ENCODE results near the gene TNIK.

The TNIK gene

DNA sequence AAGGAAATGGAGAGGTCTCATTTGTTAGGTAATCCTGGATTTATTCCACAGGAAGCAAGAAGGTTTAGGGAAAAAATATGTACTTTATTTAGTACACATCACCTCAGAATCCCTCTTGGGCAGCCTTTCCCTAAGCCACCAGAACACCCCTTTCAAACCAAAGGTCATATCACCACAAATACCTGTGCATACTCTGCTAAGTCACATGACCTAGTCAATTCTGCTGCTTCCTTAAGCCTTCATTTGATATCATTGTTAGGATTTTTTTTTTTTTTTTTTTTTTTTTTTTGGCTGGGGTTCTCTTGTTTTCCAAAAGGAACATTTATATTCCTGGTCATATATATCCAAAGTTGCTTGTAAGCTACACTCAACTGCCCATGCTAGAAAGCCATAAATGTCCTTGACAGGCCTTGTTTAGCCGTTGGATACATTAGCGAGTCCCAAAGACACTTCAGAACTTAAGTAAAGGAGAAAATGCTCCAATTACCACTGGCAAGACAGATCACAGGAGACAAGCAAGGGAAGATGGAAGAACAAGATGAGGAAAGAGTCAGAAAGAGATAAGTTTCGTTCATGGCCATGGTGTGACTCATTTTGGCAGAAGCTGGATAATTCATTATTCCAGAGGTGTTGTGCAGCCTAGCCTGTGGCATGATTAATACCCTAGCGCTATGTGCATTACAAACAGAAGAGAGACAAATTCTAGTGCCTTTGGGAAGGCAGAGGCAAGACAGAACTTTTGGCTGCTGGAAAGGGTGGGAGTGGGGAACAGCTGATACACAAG is 278.1 kb downstream of the TNIK start:
- DNase-seq: no peak

DNA sequence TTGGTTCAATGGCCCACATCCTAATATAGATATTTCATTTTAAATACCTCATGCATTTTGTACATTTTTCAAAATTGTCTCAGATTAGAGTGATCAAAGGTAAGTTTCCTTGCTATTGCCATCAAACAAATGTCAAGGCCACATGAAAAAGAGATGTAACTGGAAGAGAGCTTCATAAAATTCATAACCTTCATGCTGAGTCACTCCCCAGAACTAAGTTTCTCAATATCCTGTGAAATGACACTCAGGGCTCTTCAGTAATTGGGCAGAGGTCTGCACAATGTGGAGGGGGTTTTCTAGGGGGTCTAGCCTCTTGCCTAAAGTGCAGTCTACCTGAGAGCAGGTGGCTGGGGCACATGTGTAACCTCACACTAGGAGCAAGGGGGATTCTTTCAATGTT is 281.5 kb downstream of the TNIK start:
- DNase-seq: no peak

GRCh38 chr3:171177553-171177952 is 282.7 kb downstream of the TNIK start:
- no peak for DNase-seq

DNA sequence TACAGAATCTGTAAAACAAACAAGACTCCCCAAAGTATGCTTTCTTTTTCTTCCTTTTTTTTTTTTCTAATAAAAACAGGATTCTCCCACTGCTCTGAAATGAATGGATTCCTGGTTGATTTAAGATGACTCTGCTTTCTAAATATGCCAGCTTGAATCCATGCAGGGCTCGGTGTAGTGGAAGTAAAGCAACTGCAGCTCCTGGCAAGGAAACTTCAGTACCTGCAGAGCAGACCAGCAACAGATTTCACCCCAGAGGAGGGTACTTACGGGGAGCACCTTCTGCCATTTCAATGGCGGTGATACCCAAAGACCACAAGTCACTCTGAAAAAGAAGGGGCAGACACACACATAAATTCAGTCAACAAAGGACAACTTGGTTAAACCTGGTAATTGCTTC is 283.1 kb downstream of the TNIK start:
- DNase-seq: no peak

- no peak for DNase-seq
Measured at GRCh38 chr3:171176244-171176933, 283.8 kb downstream of the TNIK start.

DNA sequence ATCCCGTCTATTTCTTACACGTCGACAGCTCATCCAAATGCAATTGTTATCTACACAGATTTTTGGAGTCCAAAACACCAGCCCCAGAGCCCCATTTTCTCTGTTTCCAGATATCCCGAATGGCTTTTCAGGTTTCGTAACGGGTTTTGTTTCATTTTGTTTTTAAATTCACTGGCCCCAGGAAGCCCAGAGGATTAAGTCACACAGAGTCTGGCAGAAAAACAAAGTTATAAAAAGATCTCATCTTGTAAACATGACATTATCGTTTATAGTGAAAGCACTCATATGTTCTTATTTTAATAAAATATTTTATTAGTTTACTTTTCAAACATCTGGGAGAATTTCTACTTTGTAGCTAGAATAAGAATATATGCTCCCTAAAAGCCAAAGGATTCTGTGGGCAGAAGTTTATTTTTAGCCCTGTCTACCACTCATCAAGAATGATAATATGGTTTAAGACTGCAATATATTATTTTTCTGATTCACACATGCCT is 284.4 kb downstream of the TNIK start:
- DNase-seq: no peak

- no peak for DNase-seq
Measured at GRCh38 chr3:171173736-171174135, 286.5 kb downstream of the TNIK start.

- no peak for DNase-seq
Measured at GRCh38 chr3:171172070-171172469, 288.1 kb downstream of the TNIK start.

- DNase-seq: no peak
Measured at GRCh38 chr3:171169866-171170265, 290.3 kb downstream of the TNIK start.

GRCh38 chr3:171169443-171169842 is 290.8 kb downstream of the TNIK start:
- DNase-seq: no peak

DNA sequence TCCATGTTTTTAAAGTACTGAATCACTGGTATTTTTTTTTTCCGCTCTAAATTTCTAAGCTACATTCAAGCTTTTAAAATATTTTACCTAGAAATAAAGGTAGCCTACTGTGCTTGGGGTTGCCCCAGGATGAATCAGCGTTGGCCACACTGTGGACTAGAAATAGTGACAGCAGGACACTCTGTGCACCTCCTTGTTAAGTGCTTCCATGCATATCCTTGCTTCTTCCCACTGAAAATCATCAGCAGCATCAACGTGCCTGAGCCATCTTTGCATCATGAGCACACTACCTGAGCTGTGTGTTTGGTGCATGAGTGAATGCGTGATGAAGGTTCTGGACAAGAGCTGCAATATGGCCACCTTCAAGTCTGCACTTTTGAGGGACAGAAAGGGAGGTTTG is 291.7 kb downstream of the TNIK start:
- no peak for DNase-seq

GRCh38 chr3:171168086-171168485 is 292.1 kb downstream of the TNIK start:
- no peak for DNase-seq

DNA sequence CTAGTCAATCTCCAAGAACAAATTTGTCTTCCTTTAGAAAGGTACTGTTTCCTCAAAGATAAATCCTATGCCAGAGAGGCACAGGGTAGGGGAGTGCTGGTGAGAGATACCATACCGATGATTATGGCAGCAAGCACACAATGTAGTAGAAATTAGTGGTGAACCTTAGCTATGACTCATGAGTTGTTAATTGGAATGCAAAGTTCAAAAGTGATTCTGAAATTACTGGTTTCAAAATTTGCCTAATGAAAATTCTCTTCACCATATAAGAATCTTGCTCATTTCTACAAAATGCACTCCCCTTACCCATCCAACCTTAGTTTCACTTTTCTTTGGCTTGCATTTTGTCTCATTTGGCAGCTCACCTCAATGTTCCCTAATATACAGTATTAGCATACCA is 294.2 kb downstream of the TNIK start:
- no peak for DNase-seq

- no peak for DNase-seq
Measured at GRCh38 chr3:171165499-171165921, 294.7 kb downstream of the TNIK start.

- no peak for DNase-seq
Measured at GRCh38 chr3:171164067-171164465, 296.1 kb downstream of the TNIK start.

GRCh38 chr3:171163101-171164066 is 296.8 kb downstream of the TNIK start:
- no peak for DNase-seq

- no peak for DNase-seq
Measured at GRCh38 chr3:171160325-171160724, 299.9 kb downstream of the TNIK start.

GRCh38 chr3:171159822-171160157 is 300.4 kb downstream of the TNIK start:
- no peak for DNase-seq

- no peak for DNase-seq
Measured at GRCh38 chr3:171159024-171159821, 301.0 kb downstream of the TNIK start.

GRCh38 chr3:171157980-171158379 is 302.2 kb downstream of the TNIK start:
- DNase-seq: no peak

- no peak for DNase-seq
Measured at GRCh38 chr3:171157286-171157685, 302.9 kb downstream of the TNIK start.

DNA sequence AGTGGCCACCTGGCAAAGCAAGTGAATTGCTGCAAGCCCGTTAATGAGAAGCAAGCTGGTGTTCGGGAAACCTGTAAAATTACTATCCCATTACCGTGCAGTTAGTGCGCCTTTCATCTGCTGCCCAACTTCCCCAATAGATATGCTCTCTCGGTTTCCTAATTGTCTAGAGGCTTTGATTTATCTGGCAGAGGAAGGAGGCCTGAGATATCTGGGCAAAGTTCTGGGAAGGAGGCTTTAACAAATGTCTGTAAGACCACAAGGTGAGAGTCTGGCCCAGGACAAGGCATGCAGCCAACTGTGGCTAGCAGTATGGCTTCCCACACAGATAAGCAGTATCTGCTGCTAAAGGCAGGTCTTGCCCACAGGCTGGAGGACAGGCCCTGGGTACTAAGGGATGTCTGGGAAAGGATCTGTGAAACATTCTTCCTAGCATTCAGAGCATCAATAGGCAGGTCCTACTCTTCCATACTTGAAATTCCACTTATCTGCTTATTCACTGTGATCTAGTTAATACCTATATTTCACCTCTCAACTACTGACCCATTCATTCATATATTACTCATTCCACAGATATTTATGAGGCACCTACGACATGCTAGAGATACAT is 303.7 kb downstream of the TNIK start:
- no peak for DNase-seq

Measured in GF-D8 (cell line).